HEK293T (cell line): ENCODE data around the gene DHRS11.

Experiments
- CTCF ChIA-PET: fragments of 350-600 bp; formaldehyde crosslinking; extraction: SDS; loops from one replicate; lab custom pipeline; 2021; ENCODE audit warnings: antibody characterized with exemption, inconsistent platforms; lab: Yijun Ruan, JAX
- POLR2A ChIA-PET: fragments of 350-600 bp; formaldehyde crosslinking; extraction: SDS; loops from one replicate; lab custom pipeline; 2020; ENCODE audit warnings: antibody characterized with exemption, inconsistent platforms; lab: Yijun Ruan, JAX
- DNase-seq: peaks from one replicate; pipeline ENCODE4 v3.0.0; 2012; ENCODE audit warnings: mixed read lengths; ENCODE audit errors: extremely low spot score
- ARNT ChIP-seq: fragments of 450-650 bp; IDR thresholded peaks from 2 replicates; pipeline ENCODE4 v1.6.1; 2017; ENCODE audit warnings: mild to moderate bottlenecking
- BHLHE40 ChIP-seq: fragments of 450-650 bp; IDR thresholded peaks from 2 replicates; pipeline ENCODE4 v1.6.1; 2016; ENCODE audit warnings: mild to moderate bottlenecking, moderate library complexity, borderline replicate concordance
- CTBP1 ChIP-seq: fragments of 450-650 bp; IDR thresholded peaks from 2 replicates; pipeline ENCODE4 v1.6.1; 2016; ENCODE audit warnings: borderline replicate concordance
- ELF4 ChIP-seq: fragments of 450-650 bp; IDR thresholded peaks from 2 replicates; pipeline ENCODE4 v1.6.1; 2017; ENCODE audit warnings: antibody characterized with exemption
- FOXA1 ChIP-seq: fragments of 450-650 bp; IDR thresholded peaks from 2 replicates; pipeline ENCODE4 v1.6.1; 2016; ENCODE audit warnings: mild to moderate bottlenecking
- FOXK2 ChIP-seq: fragments of 450-650 bp; IDR thresholded peaks from 2 replicates; pipeline ENCODE4 v1.6.1; 2016; ENCODE audit warnings: mild to moderate bottlenecking
- FOXM1 ChIP-seq: fragments of 450-650 bp; IDR thresholded peaks from 2 replicates; pipeline ENCODE4 v1.6.1; 2017; ENCODE audit warnings: mild to moderate bottlenecking, borderline replicate concordance
- HDGF ChIP-seq: fragments of 450-650 bp; IDR thresholded peaks from 2 replicates; pipeline ENCODE4 v1.6.1; 2017; ENCODE audit warnings: antibody characterized with exemption, borderline replicate concordance
- L3MBTL2 ChIP-seq: fragments of 450-650 bp; conservative IDR thresholded peaks from 2 replicates; pipeline ENCODE4 v1.6.1; 2016; ENCODE audit warnings: mild to moderate bottlenecking
- LEF1 ChIP-seq: fragments of 450-650 bp; IDR thresholded peaks from 2 replicates; pipeline ENCODE4 v1.6.1; 2017; ENCODE audit warnings: mild to moderate bottlenecking, borderline replicate concordance
- NFRKB ChIP-seq: fragments of 450-650 bp; IDR thresholded peaks from 2 replicates; pipeline ENCODE4 v1.6.1; 2016; ENCODE audit warnings: mild to moderate bottlenecking, moderate library complexity
- SP1 ChIP-seq: fragments of 450-650 bp; IDR thresholded peaks from 2 replicates; pipeline ENCODE4 v1.6.1; 2017
- SUZ12 ChIP-seq: fragments of 450-650 bp; IDR thresholded peaks from 2 replicates; pipeline ENCODE4 v1.6.1; 2016; ENCODE audit warnings: mild to moderate bottlenecking
- TARDBP ChIP-seq: fragments of 450-650 bp; IDR thresholded peaks from 2 replicates; pipeline ENCODE4 v1.6.1; 2016
- ZNF384 ChIP-seq: fragments of 450-650 bp; IDR thresholded peaks from 2 replicates; pipeline ENCODE4 v1.6.1; 2016
- TF ChIP-seq, protein P1 (sequence below): fragments of 450-650 bp; IDR thresholded peaks from 2 replicates; pipeline ENCODE4 v1.6.1; 2016

The DHRS11 gene

DNA sequence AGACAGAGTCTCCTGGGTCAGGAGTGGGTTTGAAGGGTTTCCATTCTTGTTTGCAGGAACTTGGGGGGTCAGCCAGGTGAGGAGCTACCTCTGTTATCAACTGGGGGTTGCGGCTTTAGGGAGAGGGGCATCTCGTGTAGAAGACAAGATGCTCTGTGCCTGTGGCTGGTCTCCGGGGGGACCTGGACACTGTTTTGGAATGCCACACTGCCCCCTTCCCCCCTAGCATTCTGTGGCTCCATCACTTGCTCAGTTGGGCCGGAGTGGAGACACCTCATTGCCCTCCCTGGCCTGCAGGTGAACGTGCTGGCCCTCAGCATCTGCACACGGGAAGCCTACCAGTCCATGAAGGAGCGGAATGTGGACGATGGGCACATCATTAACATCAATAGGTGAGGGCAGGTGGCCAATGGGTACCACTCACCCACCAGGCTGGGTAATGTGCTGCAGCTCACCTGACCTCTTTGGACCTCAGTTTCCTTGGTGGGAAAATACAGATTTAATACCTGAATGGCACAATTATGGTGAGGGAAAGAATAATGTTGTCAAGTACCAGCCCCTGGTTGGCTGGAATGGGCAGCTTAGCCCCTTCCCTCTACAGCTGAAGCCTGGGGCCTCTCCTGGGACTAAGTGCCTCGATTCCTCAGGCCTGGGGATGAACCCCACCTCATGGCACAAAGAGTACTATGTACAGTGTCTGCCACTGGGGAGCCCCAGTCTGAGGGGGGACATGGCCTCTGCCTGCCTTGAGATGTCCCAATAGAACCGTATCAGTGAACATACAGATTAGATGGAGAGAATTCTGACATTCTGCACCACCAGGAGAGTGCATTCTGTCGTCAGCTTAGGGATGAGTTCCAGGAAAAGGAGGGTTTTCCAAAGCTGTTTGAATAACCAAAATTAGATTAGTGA lies 6.4 kb downstream of the DHRS11 start:
- TF ChIP-seq FOXK2 (no peak), NFRKB (no peak), ZNF384 (no peak), ARNT (no peak), ELF4 (no peak), FOXM1 (no peak), CTBP1 (no peak), L3MBTL2 (no peak), FOXA1 (no peak), TARDBP (no peak), SUZ12 (no peak), BHLHE40 (no peak)
- TF ChIP-seq, protein P1, sequence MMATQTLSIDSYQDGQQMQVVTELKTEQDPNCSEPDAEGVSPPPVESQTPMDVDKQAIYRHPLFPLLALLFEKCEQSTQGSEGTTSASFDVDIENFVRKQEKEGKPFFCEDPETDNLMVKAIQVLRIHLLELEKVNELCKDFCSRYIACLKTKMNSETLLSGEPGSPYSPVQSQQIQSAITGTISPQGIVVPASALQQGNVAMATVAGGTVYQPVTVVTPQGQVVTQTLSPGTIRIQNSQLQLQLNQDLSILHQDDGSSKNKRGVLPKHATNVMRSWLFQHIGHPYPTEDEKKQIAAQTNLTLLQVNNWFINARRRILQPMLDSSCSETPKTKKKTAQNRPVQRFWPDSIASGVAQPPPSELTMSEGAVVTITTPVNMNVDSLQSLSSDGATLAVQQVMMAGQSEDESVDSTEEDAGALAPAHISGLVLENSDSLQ, result no peak
- ChIA-PET POLR2A (interaction anchor here (1.0 to 1.3 kb wide), 2 partner anchors 39 to 53 kb away, joined by 3 to 4 read pairs; partner anchors contain the start of gene GGNBP2), CTCF (interaction anchor here (0.6 kb wide), 1 partner anchor 108 kb away, joined by 3 read pairs; no protein-coding TSS in a partner anchor)
- DNase-seq, result no peak

GRCh38 chr17:36598951-36599401 lies 7.3 kb downstream of the DHRS11 start:
- TF ChIP-seq FOXM1 (no peak), BHLHE40 (no peak), ELF4 (no peak), L3MBTL2 (no peak), HDGF (no peak), ARNT (no peak), TARDBP (no peak), ZNF384 (no peak), FOXK2 (no peak), FOXA1 (no peak), SP1 (no peak), LEF1 (no peak), SUZ12 (no peak), CTBP1 (no peak), NFRKB (no peak)
- TF ChIP-seq, protein P1, result no peak
- ChIA-PET POLR2A (interaction anchor here (1.3 kb wide), 2 partner anchors 54 to 64 kb away, joined by 3 to 4 read pairs; partner anchors contain the start of genes GGNBP2, MYO19 and PIGW), CTCF (no interaction called here)
- no peak for DNase-seq

- no peak for DNase-seq
- ChIA-PET CTCF (no interaction called here), POLR2A (interaction anchor here (1.3 to 2.5 kb wide), 4 partner anchors 34 to 65 kb away, joined by 3 to 12 read pairs (median 6); partner anchors contain the start of genes GGNBP2, MYO19 and PIGW)
- no peak for TF ChIP-seq ELF4
- TF ChIP-seq FOXM1, result no peak
- no peak for TF ChIP-seq TARDBP
- no peak for TF ChIP-seq SP1
- TF ChIP-seq NFRKB, result no peak
- TF ChIP-seq, protein P1, result no peak
- no peak for TF ChIP-seq L3MBTL2
- no peak for TF ChIP-seq BHLHE40
- no peak for TF ChIP-seq SUZ12
- no peak for TF ChIP-seq LEF1
- no peak for TF ChIP-seq ARNT
- no peak for TF ChIP-seq FOXA1
- no peak for TF ChIP-seq CTBP1
- TF ChIP-seq FOXK2, result no peak
- no peak for TF ChIP-seq HDGF
- no peak for TF ChIP-seq ZNF384
Measured at GRCh38 chr17:36599546-36600250, 8.0 kb downstream of the DHRS11 start.

DNA sequence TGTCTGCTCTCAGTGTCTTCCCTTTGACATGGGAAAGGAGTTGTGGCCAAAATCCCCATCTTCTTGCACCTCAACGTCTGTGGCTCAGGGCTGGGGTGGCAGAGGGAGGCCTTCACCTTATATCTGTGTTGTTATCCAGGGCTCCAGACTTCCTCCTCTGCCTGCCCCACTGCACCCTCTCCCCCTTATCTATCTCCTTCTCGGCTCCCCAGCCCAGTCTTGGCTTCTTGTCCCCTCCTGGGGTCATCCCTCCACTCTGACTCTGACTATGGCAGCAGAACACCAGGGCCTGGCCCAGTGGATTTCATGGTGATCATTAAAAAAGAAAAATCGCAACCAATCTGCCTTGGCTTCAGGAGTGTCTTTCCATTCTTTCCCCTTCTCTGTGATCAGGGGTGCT lies 8.8 kb downstream of the DHRS11 start:
- TF ChIP-seq ARNT, result no peak
- TF ChIP-seq NFRKB, result no peak
- no peak for TF ChIP-seq FOXM1
- no peak for TF ChIP-seq FOXK2
- no peak for TF ChIP-seq ZNF384
- no peak for TF ChIP-seq HDGF
- no peak for TF ChIP-seq SUZ12
- no peak for TF ChIP-seq TARDBP
- no peak for TF ChIP-seq CTBP1
- no peak for TF ChIP-seq SP1
- TF ChIP-seq ELF4, result no peak
- TF ChIP-seq L3MBTL2, result no peak
- TF ChIP-seq BHLHE40, result no peak
- TF ChIP-seq FOXA1, result no peak
- TF ChIP-seq, protein P1, result no peak
- DNase-seq, result no peak
- ChIA-PET POLR2A (interaction anchor here (0.6 to 3.0 kb wide), 8 partner anchors 8 to 319 kb away, joined by 3 to 36 read pairs (median 10); partner anchors contain the start of genes DHRS11 and GGNBP2), CTCF (interaction anchor here (1.0 to 4.0 kb wide), 2 partner anchors 25 to 639 kb away, joined by 3 to 20 read pairs; no protein-coding TSS in a partner anchor)
